Activated CD8-positive, alpha-beta T cell treated with anti-CD3 and anti-CD28 coated beads for 36 hours (primary cell): Measurements from ENCODE around the gene CSRP2. TPM values are rescaled to one million over a fixed set of nuclear protein-coding genes. Genes with fewer than 3 reads are reported as not detected.

ENCODE experiments used
- ATAC-seq: fragments of 200-7000 bp; cut with Tn5 transposase; one replicate; pipeline ENCODE4 v1.10.0; 2021; ENCODE audit warnings: mild to moderate bottlenecking, moderate library complexity
- CTCF ChIA-PET: fragments of 350-600 bp; sonication (Branson Sonifier 250); formaldehyde crosslinking; loops from one replicate; lab custom pipeline; 2021; ENCODE audit warnings: antibody characterized with exemption; lab: Charles Lee
- POLR2A ChIA-PET: fragments of 350-600 bp; sonication (Branson Sonifier 250); formaldehyde crosslinking; loops from one replicate; lab custom pipeline; 2021; ENCODE audit warnings: antibody characterized with exemption; lab: Charles Lee
- DNase-seq: peaks from one replicate; pipeline ENCODE4 v3.0.0-alpha.2; 2020
- H3K27ac Mint-ChIP-seq: one replicate; pipeline ENCODE4 v1.8.0; 2021; ENCODE audit warnings: mild to moderate bottlenecking, mixed read lengths
- H3K27me3 Mint-ChIP-seq: one replicate; pipeline ENCODE4 v1.8.0; 2021; ENCODE audit warnings: mixed read lengths
- H3K36me3 Mint-ChIP-seq: one replicate; pipeline ENCODE4 v1.8.0; 2021; ENCODE audit warnings: low read depth, mixed read lengths
- H3K4me1 Mint-ChIP-seq: one replicate; pipeline ENCODE4 v1.8.0; 2021; ENCODE audit warnings: low read depth, mixed read lengths
- H3K4me3 Mint-ChIP-seq: one replicate; pipeline ENCODE4 v1.8.0; 2021; ENCODE audit warnings: mild to moderate bottlenecking, moderate library complexity, mixed read lengths
- H3K9me3 Mint-ChIP-seq: one replicate; pipeline ENCODE4 v1.8.0; 2021; ENCODE audit warnings: mixed read lengths
- intact Hi-C: fragments of 100-400 bp; cut with micrococcal nuclease; formaldehyde crosslinking; loops from one replicate; pipeline ENCODE4 v1.10.0; 2022
- total RNA-seq, 2 experiments: library from RNA; stranded (reverse); gene quantifications; one replicate each; pipeline ENCODE4 v1.2.3, GENCODE V29; 2021
- TF ChIP-seq, protein P1 (sequence below): fragments of 200-600 bp; IDR thresholded peaks from one replicate; pipeline ENCODE4 v1.8.0; 2022; ENCODE audit warnings: antibody characterized with exemption, mild to moderate bottlenecking

The CSRP2 gene
- total RNA-seq, 2 experiments from 2014 or later = 1.2 to 1.8 TPM

DNA sequence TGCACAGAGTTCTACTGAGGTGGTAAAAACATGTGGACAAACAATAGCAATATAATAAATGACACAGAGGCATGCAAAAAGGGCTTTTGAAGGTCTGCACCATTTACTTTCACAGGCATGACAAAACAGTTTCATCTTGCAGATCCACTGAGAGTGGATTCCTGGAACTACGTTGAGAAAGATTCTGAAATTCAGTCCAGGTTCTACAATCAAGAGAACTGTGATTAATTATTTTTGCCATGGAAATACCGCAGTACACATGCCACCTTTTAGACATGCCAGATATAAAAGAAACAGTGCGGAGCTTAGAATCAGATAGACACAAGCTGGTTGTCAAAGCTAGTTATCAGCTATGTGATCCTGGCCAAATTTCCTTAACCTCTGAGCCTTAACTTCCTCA lies 4.8 kb downstream of the CSRP2 start:
- POLR2A ChIA-PET = no interaction called here
- no peaks in the 10 kb centered on the region for H3K9me3 Mint-ChIP-seq
- CTCF ChIA-PET = interaction anchor here (1.2 kb wide), 1 partner anchor 181 kb away, joined by 3 read pairs; no protein-coding TSS in a partner anchor
- H3K4me1 Mint-ChIP-seq = peaks cover 7% of the 10 kb centered on the region
- no peak for ATAC-seq
- no peaks in the 10 kb centered on the region for H3K36me3 Mint-ChIP-seq
- TF ChIP-seq, protein P1, sequence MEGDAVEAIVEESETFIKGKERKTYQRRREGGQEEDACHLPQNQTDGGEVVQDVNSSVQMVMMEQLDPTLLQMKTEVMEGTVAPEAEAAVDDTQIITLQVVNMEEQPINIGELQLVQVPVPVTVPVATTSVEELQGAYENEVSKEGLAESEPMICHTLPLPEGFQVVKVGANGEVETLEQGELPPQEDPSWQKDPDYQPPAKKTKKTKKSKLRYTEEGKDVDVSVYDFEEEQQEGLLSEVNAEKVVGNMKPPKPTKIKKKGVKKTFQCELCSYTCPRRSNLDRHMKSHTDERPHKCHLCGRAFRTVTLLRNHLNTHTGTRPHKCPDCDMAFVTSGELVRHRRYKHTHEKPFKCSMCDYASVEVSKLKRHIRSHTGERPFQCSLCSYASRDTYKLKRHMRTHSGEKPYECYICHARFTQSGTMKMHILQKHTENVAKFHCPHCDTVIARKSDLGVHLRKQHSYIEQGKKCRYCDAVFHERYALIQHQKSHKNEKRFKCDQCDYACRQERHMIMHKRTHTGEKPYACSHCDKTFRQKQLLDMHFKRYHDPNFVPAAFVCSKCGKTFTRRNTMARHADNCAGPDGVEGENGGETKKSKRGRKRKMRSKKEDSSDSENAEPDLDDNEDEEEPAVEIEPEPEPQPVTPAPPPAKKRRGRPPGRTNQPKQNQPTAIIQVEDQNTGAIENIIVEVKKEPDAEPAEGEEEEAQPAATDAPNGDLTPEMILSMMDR = no peak
- H3K27me3 Mint-ChIP-seq = peaks cover 37% of the 10 kb centered on the region
- no peak for DNase-seq
- no peak overlapping the region for H3K4me3 Mint-ChIP-seq
- no peak overlapping the region for H3K27ac Mint-ChIP-seq
- intact Hi-C loops = no loop called here

DNA sequence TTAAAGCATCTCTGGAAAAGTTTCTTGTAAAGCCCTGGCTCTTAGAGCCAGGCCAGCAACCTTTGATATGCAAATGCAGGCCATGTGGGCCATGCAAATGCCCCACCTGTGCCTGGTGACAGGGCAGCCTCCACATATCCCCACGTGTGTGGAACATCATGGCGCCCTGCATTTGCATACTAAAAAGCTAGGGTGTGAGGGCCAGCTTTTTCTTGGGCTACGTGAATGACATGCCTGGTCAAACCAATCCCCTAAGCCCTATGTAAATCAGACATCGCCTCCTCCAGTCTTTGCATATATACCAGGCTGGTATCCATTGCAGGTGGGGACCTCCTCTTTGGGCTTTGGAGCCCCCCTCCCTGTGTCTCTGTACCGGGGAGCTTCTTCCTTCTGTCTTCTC lies 6.4 kb downstream of the CSRP2 start:
- Mint-ChIP-seq H3K27me3 (peaks cover 27% of the 10 kb centered on the region), H3K36me3 (no peaks in the 10 kb centered on the region), H3K4me1 (peaks cover 1% of the 10 kb centered on the region), H3K9me3 (no peaks in the 10 kb centered on the region), H3K27ac (no peak overlapping the region), H3K4me3 (no peak overlapping the region)
- no peak for ATAC-seq
- intact Hi-C loops = no loop called here
- no peak for DNase-seq
- CTCF ChIA-PET = no interaction called here
- POLR2A ChIA-PET = no interaction called here
- TF ChIP-seq, protein P1 = no peak

DNA sequence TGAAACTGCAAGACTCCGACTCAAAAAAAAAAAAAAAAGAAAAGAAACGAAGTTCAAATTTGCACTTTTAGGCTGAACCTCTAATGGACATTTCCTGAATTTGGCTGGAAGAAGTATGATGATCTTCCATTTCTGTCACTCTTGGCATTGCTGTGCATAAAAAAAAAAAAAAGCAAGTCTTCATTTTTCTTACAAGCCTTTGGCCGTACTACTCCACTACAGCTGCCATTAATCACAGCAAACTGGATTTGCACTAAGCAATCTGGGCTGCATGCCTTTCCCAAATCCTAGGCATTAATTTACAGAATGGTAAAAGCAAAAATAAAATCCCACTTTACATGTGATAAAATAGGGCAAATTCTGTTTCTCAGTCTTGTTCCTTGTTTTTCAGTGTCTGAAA lies 7.1 kb downstream of the CSRP2 start:
- H3K9me3 Mint-ChIP-seq = no peaks in the 10 kb centered on the region
- no peak for ATAC-seq
- intact Hi-C loops = no loop called here
- TF ChIP-seq, protein P1 = no peak
- ChIA-PET CTCF (no interaction called here), POLR2A (interaction anchor here (1.0 kb wide), 1 partner anchor 43 kb away, joined by 3 read pairs; no protein-coding TSS in a partner anchor)
- DNase-seq = no peak
- no peak overlapping the region for H3K27ac Mint-ChIP-seq
- no peaks in the 10 kb centered on the region for H3K36me3 Mint-ChIP-seq
- H3K4me1 Mint-ChIP-seq = no peaks in the 10 kb centered on the region
- H3K27me3 Mint-ChIP-seq = peaks cover 20% of the 10 kb centered on the region
- no peak overlapping the region for H3K4me3 Mint-ChIP-seq

DNA sequence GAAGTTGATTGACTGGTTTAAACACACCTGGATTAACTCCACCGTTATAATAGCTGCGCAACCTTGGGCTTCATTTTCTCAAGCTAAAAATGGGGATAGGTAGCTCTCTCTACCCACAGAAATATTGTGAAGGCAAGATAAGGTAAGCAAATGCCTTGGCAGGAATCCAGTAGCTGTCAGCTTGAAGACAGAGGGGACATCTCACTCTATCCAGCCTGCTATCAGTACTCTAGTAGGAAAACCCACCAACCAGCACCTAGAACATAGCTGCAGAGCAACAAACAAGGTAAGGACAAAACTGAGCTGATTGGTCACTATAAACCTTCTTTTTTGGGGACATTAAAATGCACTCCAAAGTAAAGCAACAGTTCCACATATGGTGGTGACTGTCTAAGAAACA lies 7.7 kb downstream of the CSRP2 start:
- ATAC-seq (no peak), DNase-seq (no peak)
- H3K4me3 Mint-ChIP-seq = no peak overlapping the region
- H3K4me1 Mint-ChIP-seq = no peaks in the 10 kb centered on the region
- peaks cover 18% of the 10 kb centered on the region for H3K27me3 Mint-ChIP-seq
- H3K9me3 Mint-ChIP-seq = no peaks in the 10 kb centered on the region
- H3K27ac Mint-ChIP-seq = no peak overlapping the region
- no peaks in the 10 kb centered on the region for H3K36me3 Mint-ChIP-seq
- TF ChIP-seq, protein P1 = no peak
- ChIA-PET POLR2A (interaction anchor here (1.0 kb wide), 1 partner anchor 43 kb away, joined by 3 read pairs; no protein-coding TSS in a partner anchor), CTCF (no interaction called here)
- intact Hi-C loops = no loop called here

DNA sequence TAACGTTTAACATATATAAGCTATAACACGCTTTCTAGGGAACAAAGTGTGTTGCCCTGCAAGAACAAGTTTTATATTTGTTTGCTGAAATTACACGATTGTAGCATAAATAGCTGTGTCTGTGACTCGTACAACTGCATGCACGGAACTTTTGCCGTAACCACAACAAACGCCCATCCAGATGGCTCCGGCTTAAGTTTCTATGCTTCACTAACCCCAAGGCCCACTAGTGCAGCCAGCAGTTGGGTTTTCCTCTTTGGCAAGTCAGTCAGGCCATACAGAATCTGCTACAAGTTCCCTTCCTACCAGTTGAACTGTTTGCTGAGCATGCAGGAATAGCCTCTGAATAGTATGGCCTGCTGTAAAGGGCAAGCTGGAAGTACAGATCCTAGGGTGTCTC lies 12.1 kb downstream of the CSRP2 start:
- Mint-ChIP-seq H3K9me3 (no peaks in the 10 kb centered on the region), H3K27ac (no peak overlapping the region), H3K4me3 (no peak overlapping the region), H3K36me3 (no peaks in the 10 kb centered on the region), H3K27me3 (peaks cover 14% of the 10 kb centered on the region), H3K4me1 (no peaks in the 10 kb centered on the region)
- intact Hi-C loops = no loop called here
- CTCF ChIA-PET = no interaction called here
- POLR2A ChIA-PET = interaction anchor here (0.5 kb wide), 1 partner anchor 1469 kb away, joined by 3 read pairs; no protein-coding TSS in a partner anchor
- TF ChIP-seq, protein P1 = no peak
- DNase-seq (no peak), ATAC-seq (no peak)
